Nephron (organoid): ENCODE results near the gene PRC1.

ENCODE experiments used
- H3K27ac Mint-ChIP-seq, 3 experiments: 2 replicates each; pipeline ENCODE4 v1.8.0; 2020; ENCODE audit warnings: mixed read lengths in 3 of 3, mild to moderate bottlenecking in 2 of 3, moderate library complexity in 1 of 3
- H3K27me3 Mint-ChIP-seq: 2 replicates; pipeline ENCODE4 v1.8.0; 2021; ENCODE audit warnings: low read depth, mild to moderate bottlenecking, moderate library complexity, mixed read lengths
- H3K36me3 Mint-ChIP-seq: 2 replicates; pipeline ENCODE4 v1.8.0; 2020; ENCODE audit warnings: low read depth, mixed read lengths
- H3K4me1 Mint-ChIP-seq: 2 replicates; pipeline ENCODE4 v1.8.0; 2020; ENCODE audit warnings: mixed read lengths
- H3K4me3 Mint-ChIP-seq, 3 experiments: 2 replicates each; pipeline ENCODE4 v1.8.0; 2020; ENCODE audit warnings: mild to moderate bottlenecking in 3 of 3, mixed read lengths in 3 of 3, moderate library complexity in 2 of 3
- H3K9me3 Mint-ChIP-seq: 2 replicates; pipeline ENCODE4 v1.8.0; 2020; ENCODE audit warnings: mixed read lengths
- TF ChIP-seq, protein P1 (sequence below), 3 experiments: fragments of 200-600 bp; sonication (generic); IDR thresholded peaks; one replicate each; pipeline ENCODE4 v1.5.0; 2021; ENCODE audit warnings: antibody characterized with exemption in 3 of 3; ENCODE audit not compliant: unreplicated experiment in 3 of 3

Gene PRC1

GRCh38 chr15:90987561-90988141 is 6.7 kb downstream of the PRC1 start:
- peaks cover 11% of the 10 kb centered on the region for H3K4me1 Mint-ChIP-seq

DNA sequence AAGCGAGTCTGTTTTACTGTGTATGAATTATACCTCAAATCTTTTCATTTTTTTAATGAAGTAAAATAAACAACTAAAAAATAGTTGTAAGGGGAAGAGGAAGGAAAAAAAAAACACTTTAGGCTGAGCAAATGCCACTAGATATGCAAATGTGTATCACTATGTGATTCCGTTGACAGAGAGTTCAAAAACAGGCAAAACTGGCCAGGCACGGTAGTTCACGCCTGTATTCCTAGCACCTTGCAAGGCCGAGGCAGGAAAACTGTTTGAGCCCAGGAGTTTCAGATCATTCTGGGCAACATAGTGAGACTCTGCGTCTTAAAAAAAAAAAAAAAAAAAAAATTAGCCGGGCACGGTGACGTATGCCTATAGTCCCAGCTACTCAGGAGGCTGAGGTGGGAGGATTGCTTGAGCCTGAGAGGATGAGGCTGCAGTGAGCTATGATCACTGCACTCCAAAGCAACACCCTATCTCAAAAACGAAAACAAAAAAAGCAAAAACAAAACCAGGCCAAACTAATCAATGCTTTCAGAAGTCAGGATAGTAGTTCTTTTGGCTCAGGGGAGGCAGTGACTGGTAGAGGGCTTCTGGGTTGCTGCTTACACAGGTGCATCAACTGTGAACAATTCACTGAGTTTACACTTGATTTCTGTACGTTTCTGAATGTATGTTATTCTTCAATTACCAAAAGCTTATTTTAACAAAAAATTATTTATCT is 7.4 kb downstream of the PRC1 start:
- TF ChIP-seq, protein P1, sequence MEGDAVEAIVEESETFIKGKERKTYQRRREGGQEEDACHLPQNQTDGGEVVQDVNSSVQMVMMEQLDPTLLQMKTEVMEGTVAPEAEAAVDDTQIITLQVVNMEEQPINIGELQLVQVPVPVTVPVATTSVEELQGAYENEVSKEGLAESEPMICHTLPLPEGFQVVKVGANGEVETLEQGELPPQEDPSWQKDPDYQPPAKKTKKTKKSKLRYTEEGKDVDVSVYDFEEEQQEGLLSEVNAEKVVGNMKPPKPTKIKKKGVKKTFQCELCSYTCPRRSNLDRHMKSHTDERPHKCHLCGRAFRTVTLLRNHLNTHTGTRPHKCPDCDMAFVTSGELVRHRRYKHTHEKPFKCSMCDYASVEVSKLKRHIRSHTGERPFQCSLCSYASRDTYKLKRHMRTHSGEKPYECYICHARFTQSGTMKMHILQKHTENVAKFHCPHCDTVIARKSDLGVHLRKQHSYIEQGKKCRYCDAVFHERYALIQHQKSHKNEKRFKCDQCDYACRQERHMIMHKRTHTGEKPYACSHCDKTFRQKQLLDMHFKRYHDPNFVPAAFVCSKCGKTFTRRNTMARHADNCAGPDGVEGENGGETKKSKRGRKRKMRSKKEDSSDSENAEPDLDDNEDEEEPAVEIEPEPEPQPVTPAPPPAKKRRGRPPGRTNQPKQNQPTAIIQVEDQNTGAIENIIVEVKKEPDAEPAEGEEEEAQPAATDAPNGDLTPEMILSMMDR (IDR thresholded peaks at IDR 0.05; ENCODE audit: unreplicated experiment in 3 of 3) = no peak
- no peaks in the 10 kb centered on the region for H3K9me3 Mint-ChIP-seq
- H3K27ac Mint-ChIP-seq = peak overlapping the region in 2 of 3 experiments; percentile 40 to 46
- no peaks in the 10 kb centered on the region for H3K27me3 Mint-ChIP-seq
- no peak overlapping the region for H3K4me3 Mint-ChIP-seq
- H3K4me1 Mint-ChIP-seq = peaks cover 11% of the 10 kb centered on the region
- peaks cover 25% of the 10 kb centered on the region for H3K36me3 Mint-ChIP-seq

More at GRCh38 chr15:90987561-90988141, 6.7 kb downstream of the PRC1 start:
- TF ChIP-seq, protein P1 (IDR thresholded peaks at IDR 0.05; ENCODE audit: unreplicated experiment in 3 of 3) = no peak
- no peaks in the 10 kb centered on the region for H3K27me3 Mint-ChIP-seq
- peak overlapping the region; percentile 40 to 79 (median 52) for H3K27ac Mint-ChIP-seq
- no peak overlapping the region for H3K4me3 Mint-ChIP-seq
- peaks cover 21% of the 10 kb centered on the region for H3K36me3 Mint-ChIP-seq
- no peaks in the 10 kb centered on the region for H3K9me3 Mint-ChIP-seq

GRCh38 chr15:90982135-90982534 is 12.2 kb downstream of the PRC1 start:
- peaks cover 61% of the 10 kb centered on the region for H3K36me3 Mint-ChIP-seq
- no peaks in the 10 kb centered on the region for H3K9me3 Mint-ChIP-seq
- H3K4me1 Mint-ChIP-seq = no peaks in the 10 kb centered on the region
- H3K27ac Mint-ChIP-seq = no peak overlapping the region
- TF ChIP-seq, protein P1 (IDR thresholded peaks at IDR 0.05; ENCODE audit: unreplicated experiment in 3 of 3) = no peak
- no peaks in the 10 kb centered on the region for H3K27me3 Mint-ChIP-seq
- H3K4me3 Mint-ChIP-seq = no peak overlapping the region

DNA sequence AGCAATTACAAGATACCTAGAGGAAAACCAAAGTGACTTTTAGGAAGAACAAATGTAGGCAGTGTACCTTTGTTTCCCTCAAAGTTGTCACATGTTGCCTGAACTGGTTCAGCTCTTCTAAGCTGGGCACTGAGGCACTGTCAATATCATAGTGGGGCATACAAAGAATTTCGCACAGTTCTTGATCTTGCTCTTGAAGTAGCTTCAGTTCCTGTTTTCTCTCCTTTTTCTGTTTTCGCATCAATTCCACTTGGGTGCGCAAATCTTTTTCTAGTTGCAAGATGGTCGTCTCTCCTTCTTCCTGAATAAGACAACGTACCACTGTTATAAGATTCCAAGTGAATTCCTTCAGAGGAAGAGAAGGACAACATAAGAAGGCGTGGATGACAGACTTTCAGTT is 12.7 kb downstream of the PRC1 start:
- H3K36me3 Mint-ChIP-seq = peaks cover 64% of the 10 kb centered on the region
- no peaks in the 10 kb centered on the region for H3K27me3 Mint-ChIP-seq
- H3K9me3 Mint-ChIP-seq = no peaks in the 10 kb centered on the region
- no peaks in the 10 kb centered on the region for H3K4me1 Mint-ChIP-seq
- TF ChIP-seq, protein P1 (IDR thresholded peaks at IDR 0.05; ENCODE audit: unreplicated experiment in 3 of 3) = no peak
- H3K27ac Mint-ChIP-seq = no peak overlapping the region
- no peak overlapping the region for H3K4me3 Mint-ChIP-seq

DNA sequence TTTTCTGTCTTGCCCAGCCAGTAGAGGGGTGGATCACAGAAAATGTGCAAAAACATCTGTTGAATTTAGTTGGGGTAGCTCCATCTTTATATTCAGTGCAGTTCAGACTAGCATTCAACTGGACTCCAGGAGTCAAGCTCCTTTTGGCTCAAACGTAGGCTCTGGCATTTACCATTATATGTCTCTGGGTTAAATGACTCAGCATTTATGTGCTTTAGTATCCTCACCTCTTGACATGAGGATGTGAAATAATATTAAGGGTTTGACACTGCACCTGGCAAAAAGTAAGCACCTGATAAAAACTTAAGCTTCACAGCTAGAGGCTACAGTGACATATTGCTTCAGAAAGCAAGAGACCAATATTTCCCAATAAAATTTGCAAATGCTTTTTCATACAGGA is 14.8 kb downstream of the PRC1 start:
- no peaks in the 10 kb centered on the region for H3K9me3 Mint-ChIP-seq
- H3K27ac Mint-ChIP-seq = no peak overlapping the region
- H3K4me3 Mint-ChIP-seq = no peak overlapping the region
- no peaks in the 10 kb centered on the region for H3K4me1 Mint-ChIP-seq
- H3K36me3 Mint-ChIP-seq = peaks cover 70% of the 10 kb centered on the region
- TF ChIP-seq, protein P1 (IDR thresholded peaks at IDR 0.05; ENCODE audit: unreplicated experiment in 3 of 3) = no peak
- no peaks in the 10 kb centered on the region for H3K27me3 Mint-ChIP-seq

- Mint-ChIP-seq H3K27ac (no peak overlapping the region), H3K9me3 (no peaks in the 10 kb centered on the region), H3K4me3 (no peak overlapping the region), H3K4me1 (no peaks in the 10 kb centered on the region), H3K36me3 (peaks cover 63% of the 10 kb centered on the region), H3K27me3 (no peaks in the 10 kb centered on the region)
- TF ChIP-seq, protein P1 (IDR thresholded peaks at IDR 0.05; ENCODE audit: unreplicated experiment in 3 of 3) = no peak
Measured at GRCh38 chr15:90974216-90974615, 20.1 kb downstream of the PRC1 start.
